Smooth muscle cell (in vitro differentiated cells): ENCODE data around the gene GTF2A2. TPM values are rescaled to one million over a fixed set of nuclear protein-coding genes. Genes with fewer than 3 reads are reported as not detected.
"Not testable (repeated sequence)": the region's sequence is repeated elsewhere in the genome, so short reads cannot be mapped to it uniquely, and the experiment has no call there.

Source experiments
- DNase-seq: peaks from one replicate; lab custom pipeline; 2025; ENCODE audit not compliant: unreplicated experiment; lab: John Stamatoyannopoulos, UW
- H2AFZ ChIP-seq: fragments of 200-600 bp; sonication (generic); 2 replicates; pipeline ENCODE4 v1.6.0; 2016; ENCODE audit warnings: antibody characterized with exemption, low read depth, mild to moderate bottlenecking
- H3F3A ChIP-seq: fragments of 200-600 bp; sonication (generic); 2 replicates; pipeline ENCODE4 v1.6.0; 2017; ENCODE audit warnings: antibody characterized with exemption, low read depth
- H3K27ac ChIP-seq: fragments of 200-600 bp; sonication (generic); 2 replicates; pipeline ENCODE4 v1.5.1; 2016; ENCODE audit warnings: low read depth, mild to moderate bottlenecking
- H3K27me3 ChIP-seq: fragments of 200-600 bp; sonication (generic); 2 replicates; pipeline ENCODE4 v1.6.1; 2016; ENCODE audit warnings: low read depth, mild to moderate bottlenecking
- H3K36me3 ChIP-seq: fragments of 200-600 bp; sonication (generic); 2 replicates; pipeline ENCODE4 v1.5.1; 2016; ENCODE audit warnings: low read depth
- H3K4me1 ChIP-seq: fragments of 200-600 bp; sonication (generic); 2 replicates; pipeline ENCODE4 v1.5.1; 2016; ENCODE audit warnings: low read depth
- H3K4me2 ChIP-seq: fragments of 200-600 bp; sonication (generic); 2 replicates; pipeline ENCODE4 v1.6.0; 2016; ENCODE audit warnings: mild to moderate bottlenecking
- H3K4me3 ChIP-seq: fragments of 200-600 bp; sonication (generic); 2 replicates; pipeline ENCODE4 v1.5.1; 2016; ENCODE audit warnings: mild to moderate bottlenecking
- H3K79me2 ChIP-seq: fragments of 200-600 bp; sonication (generic); 2 replicates; pipeline ENCODE4 v1.6.0; 2016; ENCODE audit warnings: low read depth, mild to moderate bottlenecking
- H3K9ac ChIP-seq: fragments of 200-600 bp; sonication (generic); 2 replicates; pipeline ENCODE4 v1.6.0; 2016; ENCODE audit warnings: low read depth
- H3K9me3 ChIP-seq: fragments of 200-600 bp; sonication (generic); replicated peaks from 2 replicates; pipeline ENCODE4 v1.5.1; 2016; ENCODE audit warnings: low read depth
- H4K20me1 ChIP-seq: fragments of 200-600 bp; sonication (generic); 2 replicates; pipeline ENCODE4 v1.6.0; 2016; ENCODE audit warnings: low read depth
- WGBS: methylation state at CpG from one replicate; pipeline ENCODE4 v1.1.7; 2016; ENCODE audit warnings: low lambda C conversion rate; 5-methylcytosine and 5-hydroxymethylcytosine counted together
- polyA plus RNA-seq: library from polyadenylated mRNA; unstranded; fragments of >200 nt; fragmentation: Nextera tagmentation; extraction: Ambion mirVana; gene quantifications from 2 replicates; pipeline ENCODE4 v1.2.1, GENCODE V29; 2016
- total RNA-seq: library from RNA; depleted of rRNA; stranded (reverse); fragments of >200 nt; gene quantifications from 2 replicates; pipeline ENCODE4 v1.2.3, GENCODE V29; 2014
- TF ChIP-seq, protein P1 (sequence below): fragments of 200-600 bp; sonication (generic); IDR thresholded peaks from 2 replicates; pipeline ENCODE4 v1.5.1; 2017; ENCODE audit warnings: borderline replicate concordance, mild to moderate bottlenecking, antibody characterized with exemption; ENCODE audit not compliant: insufficient read depth, poor library complexity, severe bottlenecking

Gene GTF2A2
- total and polyA plus RNA-seq, 2 experiments from 2014 or later, result 102 to 261 TPM

- no peaks in the 10 kb centered on the region for H3K36me3 ChIP-seq
- H3K4me1 ChIP-seq, result no peaks in the 10 kb centered on the region
- no peak overlapping the region for H3K27ac ChIP-seq
- no peaks in the 10 kb centered on the region for H3K79me2 ChIP-seq
- TF ChIP-seq, protein P1, sequence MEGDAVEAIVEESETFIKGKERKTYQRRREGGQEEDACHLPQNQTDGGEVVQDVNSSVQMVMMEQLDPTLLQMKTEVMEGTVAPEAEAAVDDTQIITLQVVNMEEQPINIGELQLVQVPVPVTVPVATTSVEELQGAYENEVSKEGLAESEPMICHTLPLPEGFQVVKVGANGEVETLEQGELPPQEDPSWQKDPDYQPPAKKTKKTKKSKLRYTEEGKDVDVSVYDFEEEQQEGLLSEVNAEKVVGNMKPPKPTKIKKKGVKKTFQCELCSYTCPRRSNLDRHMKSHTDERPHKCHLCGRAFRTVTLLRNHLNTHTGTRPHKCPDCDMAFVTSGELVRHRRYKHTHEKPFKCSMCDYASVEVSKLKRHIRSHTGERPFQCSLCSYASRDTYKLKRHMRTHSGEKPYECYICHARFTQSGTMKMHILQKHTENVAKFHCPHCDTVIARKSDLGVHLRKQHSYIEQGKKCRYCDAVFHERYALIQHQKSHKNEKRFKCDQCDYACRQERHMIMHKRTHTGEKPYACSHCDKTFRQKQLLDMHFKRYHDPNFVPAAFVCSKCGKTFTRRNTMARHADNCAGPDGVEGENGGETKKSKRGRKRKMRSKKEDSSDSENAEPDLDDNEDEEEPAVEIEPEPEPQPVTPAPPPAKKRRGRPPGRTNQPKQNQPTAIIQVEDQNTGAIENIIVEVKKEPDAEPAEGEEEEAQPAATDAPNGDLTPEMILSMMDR, result no peak
- no peak for DNase-seq
- H2AFZ ChIP-seq, result no peak overlapping the region
- H3K27me3 ChIP-seq, result no peaks in the 10 kb centered on the region
- H3K4me2 ChIP-seq, result no peak overlapping the region
- no peaks in the 10 kb centered on the region for H3K9me3 ChIP-seq
- H3F3A ChIP-seq, result no peaks in the 10 kb centered on the region
- no peak overlapping the region for H3K9ac ChIP-seq
- no peak overlapping the region for H3K4me3 ChIP-seq
- WGBS, result 45% methylated on average over 4 of the region's 4 CpGs
- H4K20me1 ChIP-seq, result no peaks in the 10 kb centered on the region
Observed at GRCh38 chr15:59701880-59702279, 44.6 kb upstream of the GTF2A2 start.

- TF ChIP-seq, protein P1, result no peak
- Histone ChIP-seq H3K4me3 (no peak overlapping the region), H2AFZ (no peak overlapping the region), H3F3A (no peaks in the 10 kb centered on the region), H3K4me1 (peaks cover 6% of the 10 kb centered on the region), H3K9ac (no peak overlapping the region), H3K36me3 (no peaks in the 10 kb centered on the region), H3K27ac (no peak overlapping the region), H4K20me1 (no peaks in the 10 kb centered on the region), H3K79me2 (no peaks in the 10 kb centered on the region), H3K27me3 (no peaks in the 10 kb centered on the region), H3K4me2 (no peak overlapping the region), H3K9me3 (no peaks in the 10 kb centered on the region)
- WGBS, result 60% methylated on average over 4 of the region's 4 CpGs
- no peak for DNase-seq
Observed at GRCh38 chr15:59699810-59700431, 42.6 kb upstream of the GTF2A2 start.

- 89% methylated on average over 4 of the region's 4 CpGs for WGBS
- not testable (repeated sequence) for H3K4me1 ChIP-seq, H3K4me2 ChIP-seq, H3F3A ChIP-seq, H3K79me2 ChIP-seq, H3K9ac ChIP-seq, H3K9me3 ChIP-seq, H3K27ac ChIP-seq, H2AFZ ChIP-seq, H3K4me3 ChIP-seq, H3K27me3 ChIP-seq, H4K20me1 ChIP-seq, H3K36me3 ChIP-seq, DNase-seq
Observed at GRCh38 chr15:59698065-59698464, 40.8 kb upstream of the GTF2A2 start.

GRCh38 chr15:59696332-59696731, 39.0 kb upstream of the GTF2A2 start:
- Histone ChIP-seq H3K79me2 (no peaks in the 10 kb centered on the region), H3K9ac (no peak overlapping the region), H3K27ac (no peak overlapping the region), H4K20me1 (no peaks in the 10 kb centered on the region), H3K27me3 (no peaks in the 10 kb centered on the region), H3K36me3 (no peaks in the 10 kb centered on the region), H3F3A (no peaks in the 10 kb centered on the region), H3K9me3 (no peaks in the 10 kb centered on the region), H3K4me3 (no peak overlapping the region), H3K4me1 (peaks cover 6% of the 10 kb centered on the region), H3K4me2 (no peak overlapping the region), H2AFZ (no peak overlapping the region)
- DNase-seq, result no peak
- TF ChIP-seq, protein P1, result no peak
- WGBS, result 77% methylated on average over 4 of the region's 4 CpGs
